Colonic mucosa (tissue), 4 donors: ENCODE measurements around the gene GNB1. TPM values are rescaled to one million over a fixed set of nuclear protein-coding genes. Genes with fewer than 3 reads are reported as not detected.

Experiments
- DNase-seq: peaks from one replicate; pipeline ENCODE4 v3.0.0-alpha.2; 2020
- H3K27ac ChIP-seq: fragments of 200-600 bp; one replicate; pipeline ENCODE4 v1.8.0; 2021
- H3K27me3 ChIP-seq: fragments of 200-600 bp; one replicate; pipeline ENCODE4 v1.8.0; 2021
- H3K36me3 ChIP-seq: fragments of 200-600 bp; one replicate; pipeline ENCODE4 v1.8.0; 2021
- H3K4me1 ChIP-seq: fragments of 200-600 bp; one replicate; pipeline ENCODE4 v1.8.0; 2021; ENCODE audit warnings: mild to moderate bottlenecking
- H3K4me3 ChIP-seq: fragments of 200-600 bp; one replicate; pipeline ENCODE4 v1.8.0; 2021
- H3K9ac ChIP-seq, 2 donors: one replicate each; pipeline ENCODE4 v1.7.0; 2013; ENCODE audit warnings: control low read depth in 2 of 2, low read depth in 2 of 2, low read length in 2 of 2
- H3K9me3 ChIP-seq: fragments of 200-600 bp; one replicate; pipeline ENCODE4 v1.8.0; 2021
- CTCF ChIP-seq: fragments of 200-600 bp; IDR thresholded peaks from one replicate; pipeline ENCODE4 v1.8.0; 2022; ENCODE audit warnings: antibody characterized with exemption, mild to moderate bottlenecking
- intact Hi-C: fragments of 100-400 bp; cut with DNase I; formaldehyde crosslinking; loops from one replicate; pipeline ENCODE4 v1.14.1; 2022
- total RNA-seq, 2 donors: library from RNA; stranded (reverse); fragmentation: NEBNext Ultra II Directional in 1 of 2; extraction: Animal tissue kit (Norgen Biotek cat#: 25700) in 1 of 2; gene quantifications; one replicate each; pipeline ENCODE4 v1.2.1, GENCODE V29; 2021
- donor health status: healthy.
- donor health status: DM: no; HTN: no; CAD: no.
- donor health status: DM: no; HTN: no; CAD: no.

Gene GNB1
- total RNA-seq, 2 donors from 2014 or later: 281 to 367 TPM

- Histone ChIP-seq H3K27ac (peak overlapping the region; percentile 82), H3K4me1 (peaks cover 16% of the 10 kb centered on the region), H3K36me3 (peaks cover 15% of the 10 kb centered on the region), H3K27me3 (no peaks in the 10 kb centered on the region), H3K9me3 (no peaks in the 10 kb centered on the region), H3K9ac (peak overlapping the region; percentile 61 to 94), H3K4me3 (no peak overlapping the region)
- no peak for DNase-seq
- intact Hi-C loops: no loop called here
- TF ChIP-seq CTCF: no peak
Measured at GRCh38 chr1:1758059-1758621, 132.7 kb downstream of the GNB1 start.

- Histone ChIP-seq H3K27me3 (no peaks in the 10 kb centered on the region), H3K27ac (no peak overlapping the region), H3K4me1 (peaks cover 16% of the 10 kb centered on the region), H3K9ac (peak overlapping the region; percentile 61 to 94), H3K9me3 (no peaks in the 10 kb centered on the region), H3K36me3 (peaks cover 15% of the 10 kb centered on the region), H3K4me3 (no peak overlapping the region)
- DNase-seq: no peak
- intact Hi-C loops: no loop called here
- no peak for TF ChIP-seq CTCF
Measured at GRCh38 chr1:1757422-1758058, 133.3 kb downstream of the GNB1 start.

- Histone ChIP-seq H3K9me3 (no peaks in the 10 kb centered on the region), H3K4me3 (no peak overlapping the region), H3K4me1 (peaks cover 16% of the 10 kb centered on the region), H3K9ac (no peak overlapping the region), H3K27ac (no peak overlapping the region), H3K36me3 (peaks cover 15% of the 10 kb centered on the region), H3K27me3 (no peaks in the 10 kb centered on the region)
- TF ChIP-seq CTCF: no peak
- intact Hi-C loops: no loop called here
- no peak for DNase-seq
Measured at GRCh38 chr1:1756661-1757421, 134.0 kb downstream of the GNB1 start.

DNA sequence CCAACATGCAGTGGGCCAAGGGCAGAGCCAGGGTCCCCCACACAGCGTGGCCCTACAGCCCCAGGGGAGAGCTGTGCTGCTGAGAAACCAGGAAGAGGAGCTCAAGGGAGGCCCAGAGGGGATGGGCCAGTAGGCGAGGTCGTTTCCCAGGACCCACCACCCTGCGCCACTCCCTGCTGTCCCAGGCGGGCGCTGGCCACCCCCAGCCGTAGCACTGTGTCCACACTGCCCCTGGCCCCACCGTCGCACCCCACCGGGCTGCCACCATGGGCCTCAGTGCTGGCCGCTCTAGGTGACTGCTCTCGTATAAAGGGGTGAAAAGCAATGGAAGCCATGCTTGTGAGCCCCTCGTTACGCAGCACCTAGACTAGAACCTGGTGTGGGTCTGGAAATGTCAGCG, 135.0 kb downstream of the GNB1 start:
- Histone ChIP-seq H3K9me3 (no peaks in the 10 kb centered on the region), H3K4me3 (no peak overlapping the region), H3K27me3 (no peaks in the 10 kb centered on the region), H3K27ac (no peak overlapping the region), H3K9ac (no peak overlapping the region), H3K36me3 (peaks cover 15% of the 10 kb centered on the region), H3K4me1 (peaks cover 16% of the 10 kb centered on the region)
- no peak for TF ChIP-seq CTCF
- no peak for DNase-seq
- intact Hi-C loops: no loop called here

DNA sequence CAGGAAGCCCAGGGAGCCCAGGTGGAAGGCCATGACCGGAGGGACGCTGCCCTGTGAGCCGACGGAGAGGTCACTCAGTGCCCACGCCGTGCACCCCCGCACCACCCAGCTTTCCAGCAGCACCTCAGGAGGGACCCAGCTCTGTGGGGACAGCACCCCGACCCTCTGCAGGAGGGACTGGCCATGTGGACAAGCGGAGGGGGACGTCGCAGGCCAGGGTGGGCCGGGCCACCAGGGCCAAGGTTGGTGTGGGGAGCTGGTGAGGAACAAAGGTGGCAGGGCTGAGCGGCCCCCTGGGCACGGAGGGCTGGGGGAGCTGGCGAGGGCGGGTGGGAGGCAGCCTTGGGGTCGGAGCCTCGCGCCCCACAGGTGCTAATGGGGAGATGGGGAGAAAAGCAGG, 135.5 kb downstream of the GNB1 start:
- no peak for TF ChIP-seq CTCF
- Histone ChIP-seq H3K27me3 (no peaks in the 10 kb centered on the region), H3K4me1 (peaks cover 16% of the 10 kb centered on the region), H3K9ac (no peak overlapping the region), H3K9me3 (no peaks in the 10 kb centered on the region), H3K4me3 (no peak overlapping the region), H3K27ac (no peak overlapping the region), H3K36me3 (peaks cover 15% of the 10 kb centered on the region)
- intact Hi-C loops: no loop called here
- no peak for DNase-seq
